ENCODE measurements around the gene COMMD9.

COMMD9 gene

DNA sequence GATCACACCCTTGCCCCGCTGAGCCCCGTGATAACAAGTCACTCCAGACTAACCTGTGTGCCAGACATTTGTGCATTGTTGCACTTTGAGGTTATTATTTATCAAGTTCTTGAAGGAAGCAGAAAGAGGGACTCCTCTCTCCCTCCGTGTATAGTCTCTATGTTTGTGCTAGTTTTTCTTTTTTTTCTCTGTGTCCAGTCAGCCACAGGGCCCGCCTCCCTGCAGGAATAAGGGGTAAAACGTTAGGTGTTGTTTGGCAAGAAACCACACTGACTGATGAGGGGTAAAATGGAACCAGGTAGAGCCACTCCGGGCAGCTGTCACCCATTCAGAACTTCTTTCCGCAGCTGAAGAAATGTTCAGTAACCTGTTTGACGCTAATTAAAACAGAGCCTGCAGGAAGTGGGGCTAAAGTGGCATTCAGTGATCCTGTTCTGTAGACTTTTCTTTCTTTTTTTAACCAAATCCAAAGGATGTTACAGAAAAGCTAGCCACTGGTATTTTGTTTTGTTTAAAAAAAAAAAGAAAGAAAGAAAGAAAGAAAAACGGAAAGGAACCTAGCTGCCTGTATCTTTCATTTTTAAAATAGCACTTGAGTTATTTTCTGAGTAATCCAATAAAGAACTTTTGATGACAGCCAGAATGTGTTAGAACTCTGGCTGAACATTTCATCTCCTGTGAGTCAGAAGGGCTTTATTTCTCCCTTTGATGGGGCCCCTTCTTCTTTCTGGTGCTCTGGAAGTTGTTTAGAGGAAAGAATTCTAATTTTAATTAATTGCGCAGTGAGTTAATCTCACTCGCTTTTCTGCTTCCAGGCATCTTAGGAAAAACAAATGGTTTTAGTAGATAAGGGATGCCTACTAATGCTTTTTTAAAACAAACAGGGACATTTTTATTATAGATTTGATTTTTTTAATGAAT is 58.2 kb downstream of the COMMD9 start:
- DNase-seq (ENCODE audit: low read depth), result no peak
- no peak overlapping the region for H3K4me3 ChIP-seq (ENCODE audit: low read depth, low read length)
- TF ChIP-seq POLR2A (IDR thresholded peaks at IDR 0.05; ENCODE audit: extremely low read depth, insufficient read length) (no peak), MYC (IDR thresholded peaks at IDR 0.05; ENCODE audit: low read depth, low read length) (no peak)
- TF ChIP-seq, protein P1, sequence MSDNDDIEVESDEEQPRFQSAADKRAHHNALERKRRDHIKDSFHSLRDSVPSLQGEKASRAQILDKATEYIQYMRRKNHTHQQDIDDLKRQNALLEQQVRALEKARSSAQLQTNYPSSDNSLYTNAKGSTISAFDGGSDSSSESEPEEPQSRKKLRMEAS (IDR thresholded peaks at IDR 0.05; ENCODE audit: low read depth, low read length), result no peak
- TF ChIP-seq, protein P2, sequence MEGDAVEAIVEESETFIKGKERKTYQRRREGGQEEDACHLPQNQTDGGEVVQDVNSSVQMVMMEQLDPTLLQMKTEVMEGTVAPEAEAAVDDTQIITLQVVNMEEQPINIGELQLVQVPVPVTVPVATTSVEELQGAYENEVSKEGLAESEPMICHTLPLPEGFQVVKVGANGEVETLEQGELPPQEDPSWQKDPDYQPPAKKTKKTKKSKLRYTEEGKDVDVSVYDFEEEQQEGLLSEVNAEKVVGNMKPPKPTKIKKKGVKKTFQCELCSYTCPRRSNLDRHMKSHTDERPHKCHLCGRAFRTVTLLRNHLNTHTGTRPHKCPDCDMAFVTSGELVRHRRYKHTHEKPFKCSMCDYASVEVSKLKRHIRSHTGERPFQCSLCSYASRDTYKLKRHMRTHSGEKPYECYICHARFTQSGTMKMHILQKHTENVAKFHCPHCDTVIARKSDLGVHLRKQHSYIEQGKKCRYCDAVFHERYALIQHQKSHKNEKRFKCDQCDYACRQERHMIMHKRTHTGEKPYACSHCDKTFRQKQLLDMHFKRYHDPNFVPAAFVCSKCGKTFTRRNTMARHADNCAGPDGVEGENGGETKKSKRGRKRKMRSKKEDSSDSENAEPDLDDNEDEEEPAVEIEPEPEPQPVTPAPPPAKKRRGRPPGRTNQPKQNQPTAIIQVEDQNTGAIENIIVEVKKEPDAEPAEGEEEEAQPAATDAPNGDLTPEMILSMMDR (IDR thresholded peaks at IDR 0.05; ENCODE audit: low read depth, low read length), result no peak

DNA sequence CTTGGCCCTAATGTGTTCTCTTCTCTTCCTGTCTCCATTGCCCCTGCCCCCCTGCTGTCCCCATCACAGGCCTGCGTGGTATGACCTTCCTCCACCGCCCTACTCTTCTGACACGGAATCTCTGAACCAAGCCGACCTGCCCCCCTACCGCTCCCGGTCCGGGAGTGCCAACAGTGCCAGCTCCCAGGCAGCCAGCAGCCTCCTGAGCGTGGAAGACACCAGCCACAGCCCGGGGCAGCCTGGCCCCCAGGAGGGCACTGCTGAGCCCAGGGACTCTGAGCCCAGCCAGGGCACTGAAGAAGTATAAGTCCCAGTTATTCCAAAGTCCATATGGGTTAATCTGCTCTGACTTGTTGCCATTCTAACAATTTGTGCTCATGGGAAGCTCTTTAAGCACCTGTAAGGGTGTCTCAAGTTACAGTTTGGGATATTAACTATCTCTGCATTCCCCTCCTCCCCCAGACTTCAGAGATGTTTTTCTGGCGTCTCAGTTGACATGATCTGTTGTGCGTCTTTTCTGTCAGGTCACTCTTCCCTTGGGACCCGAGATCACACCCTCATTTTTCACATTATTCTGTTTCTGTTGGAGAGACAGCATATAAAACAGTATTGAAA is 60.0 kb downstream of the COMMD9 start:
- TF ChIP-seq, protein P1 (IDR thresholded peaks at IDR 0.05; ENCODE audit: low read depth, low read length), result no peak
- TF ChIP-seq MYC (IDR thresholded peaks at IDR 0.05; ENCODE audit: low read depth, low read length), result no peak
- TF ChIP-seq, protein P2 (IDR thresholded peaks at IDR 0.05; ENCODE audit: low read depth, low read length), result no peak
- TF ChIP-seq POLR2A (IDR thresholded peaks at IDR 0.05; ENCODE audit: extremely low read depth, insufficient read length), result no peak
- DNase-seq (ENCODE audit: low read depth), result no peak
- H3K4me3 ChIP-seq (ENCODE audit: low read depth, low read length), result no peak overlapping the region

DNA sequence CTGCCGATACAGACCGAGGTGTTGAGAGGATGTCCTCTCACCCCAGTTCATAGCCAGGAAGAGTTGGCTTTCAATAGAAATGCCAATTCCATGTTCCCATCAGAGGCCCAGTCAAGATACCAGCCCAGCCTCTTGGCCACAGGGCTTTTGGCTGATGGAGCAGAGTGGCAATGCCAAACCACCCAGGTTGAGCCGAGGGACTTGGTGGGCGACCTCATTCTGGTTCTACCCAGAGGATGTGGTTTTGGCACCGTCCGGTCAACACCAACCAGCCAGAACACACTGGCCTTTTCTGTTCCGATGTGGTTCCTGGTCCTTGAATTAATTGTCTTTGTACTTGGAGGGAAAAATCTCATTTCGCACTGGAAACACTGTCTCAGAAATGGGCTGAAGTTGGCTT is 60.5 kb downstream of the COMMD9 start:
- TF ChIP-seq, protein P2 (IDR thresholded peaks at IDR 0.05; ENCODE audit: low read depth, low read length), result no peak
- TF ChIP-seq POLR2A (IDR thresholded peaks at IDR 0.05; ENCODE audit: extremely low read depth, insufficient read length) (no peak), MYC (IDR thresholded peaks at IDR 0.05; ENCODE audit: low read depth, low read length) (no peak)
- TF ChIP-seq, protein P1 (IDR thresholded peaks at IDR 0.05; ENCODE audit: low read depth, low read length), result no peak
- no peak for DNase-seq (ENCODE audit: low read depth)
- H3K4me3 ChIP-seq (ENCODE audit: low read depth, low read length), result no peak overlapping the region

DNA sequence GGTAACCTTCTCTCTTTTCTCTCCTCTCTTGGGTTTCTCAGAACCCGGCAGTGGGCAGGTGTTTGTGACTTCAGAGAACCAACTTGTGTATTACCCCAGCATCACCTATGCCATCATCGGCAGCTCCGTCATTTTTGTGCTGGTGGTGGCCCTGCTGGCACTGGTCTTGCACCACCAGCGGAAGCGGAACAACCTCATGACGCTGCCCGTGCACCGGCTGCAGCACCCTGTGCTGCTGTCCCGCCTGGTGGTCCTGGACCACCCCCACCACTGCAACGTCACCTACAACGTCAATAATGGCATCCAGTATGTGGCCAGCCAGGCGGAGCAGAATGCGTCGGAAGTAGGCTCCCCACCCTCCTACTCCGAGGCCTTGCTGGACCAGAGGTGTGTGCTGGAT is 62.2 kb downstream of the COMMD9 start:
- no peak for TF ChIP-seq MYC (IDR thresholded peaks at IDR 0.05; ENCODE audit: low read depth, low read length)
- TF ChIP-seq, protein P2 (IDR thresholded peaks at IDR 0.05; ENCODE audit: low read depth, low read length), result no peak
- TF ChIP-seq POLR2A (IDR thresholded peaks at IDR 0.05; ENCODE audit: extremely low read depth, insufficient read length), result no peak
- TF ChIP-seq, protein P1 (IDR thresholded peaks at IDR 0.05; ENCODE audit: low read depth, low read length), result no peak
- H3K4me3 ChIP-seq (ENCODE audit: low read depth, low read length), result no peak overlapping the region
- no peak for DNase-seq (ENCODE audit: low read depth)

DNA sequence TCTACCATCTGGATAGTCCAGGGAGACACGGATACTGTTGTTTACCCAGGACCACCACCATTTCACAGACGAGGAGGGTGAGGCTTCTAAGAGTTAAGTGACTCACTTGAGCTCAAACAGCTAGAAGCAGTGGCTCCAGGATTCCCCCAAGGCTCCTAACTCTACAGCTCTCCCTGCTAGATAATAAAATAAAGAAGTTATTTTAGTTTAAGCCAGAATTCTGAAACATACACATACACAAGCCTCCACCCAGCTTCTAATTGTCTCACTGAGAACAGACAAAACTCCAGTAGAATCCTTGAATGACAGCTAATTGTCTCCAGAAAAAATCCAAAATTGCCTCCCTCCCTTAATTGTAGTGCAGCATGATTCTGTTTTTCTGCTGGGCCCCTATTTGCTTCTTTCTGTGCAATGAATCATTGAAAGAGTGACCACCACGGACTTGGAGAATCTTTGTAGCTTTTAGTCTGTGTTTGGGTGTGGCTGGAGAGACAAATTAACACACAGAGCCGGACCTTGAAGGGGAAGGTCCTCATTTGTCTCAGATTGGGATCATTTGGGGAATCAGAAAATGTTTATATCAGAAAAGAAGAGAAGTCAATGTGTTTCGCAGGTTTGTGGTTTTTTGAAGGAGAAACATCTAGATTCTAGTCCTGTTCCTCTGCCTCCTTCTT is 64.9 kb downstream of the COMMD9 start:
- no peak overlapping the region for H3K4me3 ChIP-seq (ENCODE audit: low read depth, low read length)
- DNase-seq (ENCODE audit: low read depth), result no peak
- TF ChIP-seq POLR2A (IDR thresholded peaks at IDR 0.05; ENCODE audit: extremely low read depth, insufficient read length), result no peak
- TF ChIP-seq, protein P1 (IDR thresholded peaks at IDR 0.05; ENCODE audit: low read depth, low read length), result no peak
- no peak for TF ChIP-seq MYC (IDR thresholded peaks at IDR 0.05; ENCODE audit: low read depth, low read length)
- TF ChIP-seq, protein P2 (IDR thresholded peaks at IDR 0.05; ENCODE audit: low read depth, low read length), result no peak

Measured in NB4 (cell line).